AG09309 (cell line): Measurements from ENCODE around the gene OR6K6.

Source experiments
- DNase-seq: peaks from one replicate; pipeline ENCODE4 v3.0.0-alpha.2; 2010; ENCODE audit warnings: low read depth
- H3K4me3 ChIP-seq: 2 replicates; pipeline ENCODE4 v1.5.1; 2011; ENCODE audit warnings: mild to moderate bottlenecking, low read depth, low read length, moderate library complexity; ENCODE audit not compliant: control insufficient read depth
- CTCF ChIP-seq: IDR thresholded peaks from 2 replicates; pipeline ENCODE4 v1.5.1; 2011; ENCODE audit warnings: mild to moderate bottlenecking, low read depth, low read length, inconsistent platforms; ENCODE audit not compliant: insufficient read depth, control insufficient read depth; ENCODE audit errors: missing control alignments

OR6K6 gene

DNA sequence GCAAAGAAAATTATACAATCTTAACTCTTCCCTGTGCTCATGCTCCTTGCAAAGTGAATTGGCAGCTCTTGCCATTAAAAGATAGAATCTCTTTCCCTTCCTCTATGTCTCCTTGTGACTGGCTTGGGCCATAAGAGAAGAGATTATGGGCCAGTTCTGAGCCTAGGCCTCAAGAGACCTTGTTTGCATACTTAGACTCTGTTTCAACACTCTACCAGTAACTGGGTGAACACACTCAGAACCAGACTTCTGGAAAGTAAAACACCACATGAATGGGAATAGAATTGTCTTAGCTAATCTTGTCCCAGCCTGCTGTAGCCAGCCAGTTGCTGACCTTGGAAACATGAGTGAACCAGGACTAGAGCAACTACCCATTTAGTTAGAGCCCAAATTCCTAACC, 18.7 kb upstream of the OR6K6 start:
- H3K4me3 ChIP-seq, result no peak overlapping the region
- TF ChIP-seq CTCF, result no peak
- no peak for DNase-seq

GRCh38 chr1:158752155-158752712, 2.3 kb upstream of the OR6K6 start:
- no peak for TF ChIP-seq CTCF
- DNase-seq, result no peak
- H3K4me3 ChIP-seq, result no peak overlapping the region

DNA sequence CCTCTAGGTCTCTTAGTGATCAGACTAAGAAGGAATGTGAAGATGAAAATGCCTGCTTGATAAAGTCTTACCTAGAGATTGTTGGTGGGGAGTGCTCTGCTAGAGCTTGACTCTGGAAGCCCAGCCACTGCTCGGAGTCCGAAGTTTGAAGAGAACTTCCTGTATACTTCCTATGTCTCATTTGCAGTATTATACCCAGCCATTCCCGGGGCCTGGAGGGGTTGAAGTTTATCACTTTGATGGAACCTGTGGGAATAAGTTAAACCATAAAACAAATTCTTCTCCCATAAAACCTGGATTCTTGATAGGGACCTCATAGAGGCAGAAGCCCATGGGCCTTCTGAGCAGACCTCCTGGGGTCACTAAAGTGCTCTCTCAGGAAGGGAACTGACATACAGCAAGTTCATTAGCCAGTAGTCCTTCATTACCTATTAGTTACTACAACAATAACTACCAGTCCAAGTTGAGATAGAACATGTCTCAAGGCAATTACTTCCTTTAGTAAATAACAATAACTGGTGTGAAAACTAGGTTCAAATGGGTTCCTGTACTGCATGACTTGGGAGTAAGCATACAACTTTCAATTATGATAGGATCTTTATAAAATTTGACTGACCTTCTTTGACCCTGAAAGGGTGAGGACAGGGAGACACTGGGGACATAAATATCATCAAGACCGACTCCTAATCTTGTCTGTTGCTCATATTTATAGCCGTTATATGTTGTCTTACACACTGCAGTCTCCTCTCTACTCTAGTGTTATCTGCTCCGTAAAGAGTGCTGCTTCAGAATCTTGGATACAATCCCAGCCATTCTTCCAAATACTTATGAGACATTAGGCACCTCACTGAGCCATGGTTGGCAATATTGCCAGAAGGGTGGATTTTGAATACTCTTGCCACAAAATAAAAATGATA, 17.7 kb downstream of the OR6K6 start, which contains the start of gene OR6N1:
Gene OR6N1 (minus strand): TSS at position 246 of the 917 bp plus-strand sequence. CDS start 5,513 bp downstream, outside the sequence.
- DNase-seq, result no peak
- H3K4me3 ChIP-seq, result no peak within 1 kb of the TSS
- TF ChIP-seq CTCF, result no peak

DNA sequence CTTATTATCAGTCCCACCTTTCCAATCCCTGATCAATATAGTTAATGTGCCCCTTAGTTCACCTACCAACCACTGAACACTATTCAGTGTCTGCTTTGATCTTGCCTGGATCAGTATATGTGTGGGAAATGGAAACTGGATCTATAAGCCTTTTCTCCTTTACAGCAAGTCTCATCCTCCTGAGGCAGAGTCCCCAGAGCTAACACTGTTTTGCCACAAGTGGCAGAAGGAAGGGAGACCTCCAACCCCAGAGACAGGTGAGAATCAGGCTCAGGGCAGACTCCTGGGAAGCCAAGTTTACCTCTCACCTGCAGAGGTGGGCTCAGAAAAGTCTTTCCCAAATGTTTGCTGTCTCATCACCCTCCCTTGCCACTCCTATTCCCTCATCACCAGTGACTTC, 26.6 kb downstream of the OR6K6 start, which contains the start of gene OR6N2:
Gene OR6N2 (minus strand): TSS at position 101 of the 400 bp plus-strand sequence. CDS start 3,569 bp downstream, outside the sequence.
- no peak for DNase-seq
- TF ChIP-seq CTCF, result no peak
- no peak within 1 kb of the TSS for H3K4me3 ChIP-seq

DNA sequence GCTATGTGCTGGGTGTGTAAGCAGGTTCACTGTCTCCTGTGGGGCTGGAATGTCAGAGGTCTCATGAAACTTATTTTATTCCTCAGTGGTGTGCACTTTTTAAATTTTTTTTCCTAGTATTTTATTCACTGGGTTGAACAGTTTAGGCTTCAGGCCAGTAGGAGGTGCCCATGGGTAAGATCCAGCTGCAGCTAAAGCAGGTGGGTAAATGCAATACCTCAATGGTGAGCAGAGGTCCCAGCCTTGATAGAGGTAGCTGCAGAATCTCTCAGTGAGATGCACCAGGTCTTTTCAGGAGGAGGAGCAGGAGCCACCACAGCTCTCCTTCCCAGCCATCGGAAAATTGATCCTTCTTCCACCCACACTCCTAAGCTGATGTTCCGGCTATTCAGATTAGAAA, 39.1 kb downstream of the OR6K6 start:
- H3K4me3 ChIP-seq, result no peak overlapping the region
- DNase-seq, result no peak
- no peak for TF ChIP-seq CTCF

DNA sequence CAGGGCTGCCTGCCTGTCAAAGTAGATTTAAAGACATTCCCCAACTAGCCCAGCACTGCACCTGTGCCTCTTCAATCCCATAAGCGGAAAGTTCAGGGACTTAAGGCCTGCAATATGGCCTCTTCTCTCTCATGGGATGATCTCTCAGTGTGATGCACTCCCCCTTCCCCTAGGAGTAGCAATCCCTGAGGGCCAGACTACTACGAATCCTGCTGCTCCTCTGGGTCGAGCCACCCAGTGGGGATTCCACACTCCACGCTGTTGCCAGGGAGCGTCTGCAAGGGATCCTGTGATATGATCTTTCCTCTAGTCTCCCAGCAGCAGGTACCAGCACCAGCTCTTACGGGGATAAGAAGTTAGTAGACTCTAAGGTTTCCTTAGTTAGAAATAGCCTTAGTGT, 39.7 kb downstream of the OR6K6 start:
- H3K4me3 ChIP-seq, result no peak overlapping the region
- no peak for TF ChIP-seq CTCF
- DNase-seq, result no peak
